Osteoblast (primary cell): ENCODE data around the gene NEUROD2. TPM values are rescaled to one million over a fixed set of nuclear protein-coding genes. Genes with fewer than 3 reads are reported as not detected.

Experiments used
- DNase-seq: peaks from one replicate; pipeline ENCODE4 v3.0.0; 2011; ENCODE audit warnings: low spot score, mixed read lengths; ENCODE audit not compliant: insufficient read length; ENCODE audit errors: missing footprints
- H2AFZ ChIP-seq: 2 replicates; pipeline ENCODE4 v1.6.0; 2011; ENCODE audit warnings: mild to moderate bottlenecking, low read length
- H3K27ac ChIP-seq: 2 replicates; pipeline ENCODE4 v1.5.1; 2011; ENCODE audit warnings: mild to moderate bottlenecking, low read depth, low read length, moderate library complexity
- H3K27me3 ChIP-seq: 2 replicates; pipeline ENCODE4 v1.6.0; 2012; ENCODE audit warnings: mild to moderate bottlenecking, control low read depth, inconsistent platforms, low read length, moderate library complexity; ENCODE audit not compliant: insufficient read depth
- H3K36me3 ChIP-seq: 2 replicates; pipeline ENCODE4 v1.5.1; 2011; ENCODE audit warnings: mild to moderate bottlenecking, low read length, control low read depth, moderate library complexity; ENCODE audit not compliant: insufficient read depth
- H3K4me1 ChIP-seq: 2 replicates; pipeline ENCODE4 v1.5.1; 2011; ENCODE audit warnings: mild to moderate bottlenecking, low read length, control low read depth, moderate library complexity; ENCODE audit not compliant: insufficient read depth
- H3K4me2 ChIP-seq: 2 replicates; pipeline ENCODE4 v1.6.0; 2011; ENCODE audit warnings: mild to moderate bottlenecking, low read length; ENCODE audit not compliant: insufficient read depth
- H3K4me3 ChIP-seq: fragments of 200-600 bp; sonication (generic); 3 replicates; pipeline ENCODE4 v1.5.1; 2012; ENCODE audit warnings: mild to moderate bottlenecking, low read length, inconsistent platforms; ENCODE audit not compliant: insufficient read depth
- H3K79me2 ChIP-seq: 2 replicates; pipeline ENCODE4 v1.6.0; 2012; ENCODE audit warnings: mild to moderate bottlenecking, low read length, control low read depth, inconsistent platforms; ENCODE audit not compliant: insufficient read depth
- H3K9me3 ChIP-seq: 2 replicates; pipeline ENCODE4 v1.5.1; 2011; ENCODE audit warnings: low read depth, low read length, control low read depth
- H4K20me1 ChIP-seq: 2 replicates; pipeline ENCODE4 v1.6.0; 2012; ENCODE audit warnings: mild to moderate bottlenecking, low read length, control low read depth; ENCODE audit not compliant: insufficient read depth
- CTCF ChIP-seq: IDR thresholded peaks from 2 replicates; pipeline ENCODE4 v1.5.1; 2011; ENCODE audit warnings: mild to moderate bottlenecking, low read depth, low read length, moderate library complexity; ENCODE audit errors: extremely low read depth
- total RNA-seq: library from RNA; depleted of rRNA; stranded (reverse); fragments of >200 nt; gene quantifications from 2 replicates; pipeline ENCODE4 v1.2.3, GENCODE V29; 2012

The NEUROD2 gene
- total RNA-seq, 1 donor: not detected

- H2AFZ ChIP-seq: no peak overlapping the region
- peak; percentile 79 for DNase-seq
- H3K27me3 ChIP-seq: peaks cover 91% of the 10 kb centered on the region
Measured at GRCh38 chr17:39605492-39606433, 2.0 kb downstream of the NEUROD2 start.

GRCh38 chr17:39604911-39605491 lies 2.7 kb downstream of the NEUROD2 start:
- no peak overlapping the region for H3K27ac ChIP-seq
- H3K27me3 ChIP-seq: peaks cover 95% of the 10 kb centered on the region
- H3K4me3 ChIP-seq: no peak overlapping the region
- H3K9me3 ChIP-seq: no peaks in the 10 kb centered on the region
- no peak for TF ChIP-seq CTCF
- H2AFZ ChIP-seq: no peak overlapping the region
- H3K4me1 ChIP-seq: no peaks in the 10 kb centered on the region
- H3K36me3 ChIP-seq: no peaks in the 10 kb centered on the region
- H3K79me2 ChIP-seq: no peaks in the 10 kb centered on the region
- peak; percentile 62 for DNase-seq
- no peaks in the 10 kb centered on the region for H4K20me1 ChIP-seq
- no peak overlapping the region for H3K4me2 ChIP-seq

More at GRCh38 chr17:39605492-39606433, 2.0 kb downstream of the NEUROD2 start:
- H3K9me3 ChIP-seq: no peaks in the 10 kb centered on the region
- H3K4me1 ChIP-seq: no peaks in the 10 kb centered on the region
- no peaks in the 10 kb centered on the region for H3K36me3 ChIP-seq
- H3K79me2 ChIP-seq: no peaks in the 10 kb centered on the region
- no peak overlapping the region for H3K4me3 ChIP-seq
- H3K27ac ChIP-seq: no peak overlapping the region
- no peaks in the 10 kb centered on the region for H4K20me1 ChIP-seq
- no peak for TF ChIP-seq CTCF
- H3K4me2 ChIP-seq: no peak overlapping the region

GRCh38 chr17:39603304-39604016 lies 4.3 kb downstream of the NEUROD2 start:
- Histone ChIP-seq H3K79me2 (no peaks in the 10 kb centered on the region), H3K4me1 (no peaks in the 10 kb centered on the region), H3K9me3 (no peaks in the 10 kb centered on the region), H3K4me3 (no peak overlapping the region), H3K4me2 (no peak overlapping the region), H3K36me3 (no peaks in the 10 kb centered on the region), H3K27me3 (peaks cover 97% of the 10 kb centered on the region), H2AFZ (no peak overlapping the region), H4K20me1 (no peaks in the 10 kb centered on the region), H3K27ac (no peak overlapping the region)
- peak; percentile 62 for DNase-seq
- TF ChIP-seq CTCF: no peak
